SK-N-MC (cell line): ENCODE measurements around the gene CIZ1.

ENCODE experiments used
- EZH2 ChIP-seq: fragments of 200-600 bp; sonication (generic); IDR thresholded peaks from one replicate; pipeline ENCODE4 v1.6.1; 2017; ENCODE audit warnings: antibody characterized with exemption
- FOXP2 ChIP-seq: optimal IDR thresholded peaks from 2 replicates; pipeline ENCODE3; 2011; ENCODE audit warnings: mild to moderate bottlenecking, moderate library complexity; ENCODE audit not compliant: insufficient read depth; ENCODE audit errors: extremely low read length, control extremely low read depth
- POLR2AphosphoS5 ChIP-seq: IDR thresholded peaks from 2 replicates; pipeline ENCODE4 v1.6.1; 2012; ENCODE audit warnings: mild to moderate bottlenecking, low read depth, low read length, borderline replicate concordance

DNA sequence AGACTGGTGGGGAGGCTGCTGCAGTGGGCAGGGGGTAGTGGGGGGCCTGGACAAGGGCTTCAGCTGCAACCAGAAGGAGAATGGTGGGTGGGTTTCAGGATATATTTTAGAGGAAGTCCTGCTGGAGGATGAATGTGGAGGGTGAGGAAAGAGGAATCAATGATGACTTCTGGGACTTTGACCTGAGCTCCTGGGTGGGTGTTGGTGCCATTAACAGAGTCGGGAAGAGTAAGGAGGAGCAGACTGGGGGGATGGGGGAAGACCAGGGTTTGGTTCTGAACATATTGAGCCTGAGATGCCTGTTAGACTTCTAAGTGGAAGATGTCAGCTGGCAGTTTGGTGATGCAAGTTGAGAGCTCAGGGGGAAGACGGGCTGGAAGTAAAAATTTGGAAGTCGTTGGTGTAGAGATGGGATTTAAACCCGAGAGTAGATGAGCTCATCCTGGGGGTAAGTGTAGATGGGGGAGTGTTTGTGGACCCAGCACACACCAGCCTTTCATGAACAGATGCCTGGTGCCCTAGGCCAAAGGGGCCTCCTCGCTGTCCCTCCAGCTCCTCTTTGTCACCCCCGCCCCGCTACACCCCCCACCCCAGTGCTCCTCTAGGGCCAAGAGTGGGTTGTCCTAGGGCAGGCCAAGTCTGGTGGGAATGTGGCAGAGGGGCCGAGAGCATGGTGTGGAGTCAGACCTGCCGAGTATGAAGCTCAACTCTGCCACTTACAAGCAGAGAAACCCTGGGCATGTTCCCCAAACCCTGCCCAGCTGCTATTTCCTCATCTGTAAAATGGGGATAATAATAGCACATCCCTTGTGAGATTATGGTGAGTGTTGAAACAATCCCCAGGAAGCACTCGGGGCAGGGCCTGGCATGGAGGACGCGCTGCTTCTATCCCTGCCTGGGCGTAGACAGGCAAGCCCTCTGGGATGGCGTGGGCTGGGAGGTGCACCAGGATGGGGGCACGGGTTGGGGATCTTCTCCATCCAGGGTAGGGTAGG lies 15.8 kb upstream of the CIZ1 start:
- TF ChIP-seq POLR2AphosphoS5: no peak
- TF ChIP-seq EZH2: no peak
- no peak for TF ChIP-seq FOXP2
